H9 (cell line): ENCODE data around the gene ZBTB25. TPM values are rescaled to one million over a fixed set of nuclear protein-coding genes. Genes with fewer than 3 reads are reported as not detected.

ENCODE experiments used
- DNase-seq: peaks from one replicate; pipeline ENCODE4 v3.0.0-alpha.2; 2017
- H2AFZ ChIP-seq: one replicate; pipeline ENCODE4 v1.6.1; 2013; ENCODE audit warnings: mild to moderate bottlenecking, low read length, control low read depth, moderate library complexity
- H2AK5ac ChIP-seq: 2 replicates; pipeline ENCODE4 v1.6.1; 2013; ENCODE audit warnings: low read length, control low read depth, mixed read lengths; ENCODE audit not compliant: insufficient read length
- H2BK120ac ChIP-seq: one replicate; pipeline ENCODE4 v1.6.1; 2013; ENCODE audit warnings: low read depth, mild to moderate bottlenecking, low read length, control low read depth, inconsistent platforms; ENCODE audit not compliant: poor library complexity, severe bottlenecking
- H2BK12ac ChIP-seq: 2 replicates; pipeline ENCODE4 v1.6.1; 2013; ENCODE audit warnings: low read length, control low read depth, mixed read lengths, low read depth; ENCODE audit not compliant: insufficient read length
- H2BK15ac ChIP-seq: 2 replicates; pipeline ENCODE4 v1.6.1; 2013; ENCODE audit warnings: low read depth, low read length, control low read depth
- H2BK20ac ChIP-seq: one replicate; pipeline ENCODE4 v1.6.1; 2013; ENCODE audit warnings: low read depth, mild to moderate bottlenecking, low read length, control low read depth, inconsistent platforms; ENCODE audit not compliant: poor library complexity, severe bottlenecking
- H2BK5ac ChIP-seq: 2 replicates; pipeline ENCODE4 v1.6.1; 2013; ENCODE audit warnings: low read length, control low read depth, mixed read lengths; ENCODE audit not compliant: insufficient read length
- H3K14ac ChIP-seq: 2 replicates; pipeline ENCODE4 v1.6.1; 2013; ENCODE audit warnings: low read length, control low read depth; ENCODE audit not compliant: insufficient read depth
- H3K18ac ChIP-seq: 2 replicates; pipeline ENCODE4 v1.6.1; 2013; ENCODE audit warnings: low read depth, mild to moderate bottlenecking, mixed read lengths, low read length, control low read depth; ENCODE audit not compliant: insufficient read length
- H3K23ac ChIP-seq: 2 replicates; pipeline ENCODE4 v1.6.1; 2013; ENCODE audit warnings: low read length, control low read depth, mixed read lengths, low read depth; ENCODE audit not compliant: insufficient read length
- H3K23me2 ChIP-seq: 2 replicates; pipeline ENCODE4 v1.6.1; 2013; ENCODE audit warnings: low read depth, mild to moderate bottlenecking, mixed read lengths, low read length, control low read depth; ENCODE audit not compliant: insufficient read length, poor library complexity, severe bottlenecking
- H3K27ac ChIP-seq: 2 replicates; pipeline ENCODE4 v1.5.1; 2013; ENCODE audit warnings: low read length, control low read depth, mixed read lengths, low read depth; ENCODE audit not compliant: insufficient read length
- H3K27me3 ChIP-seq: 2 replicates; pipeline ENCODE4 v1.6.1; 2013; ENCODE audit warnings: low read length, control low read depth, inconsistent platforms; ENCODE audit not compliant: insufficient read depth
- H3K4ac ChIP-seq: 2 replicates; pipeline ENCODE4 v1.6.1; 2013; ENCODE audit warnings: low read depth, mild to moderate bottlenecking, control low read depth, inconsistent platforms, low read length, moderate library complexity
- H3K4me1 ChIP-seq: 2 replicates; pipeline ENCODE4 v1.6.1; 2013; ENCODE audit warnings: low read length, control low read depth, inconsistent platforms; ENCODE audit not compliant: insufficient read depth
- H3K4me2 ChIP-seq: 2 replicates; pipeline ENCODE4 v1.6.1; 2013; ENCODE audit warnings: low read length, control low read depth, mixed read lengths; ENCODE audit not compliant: insufficient read length, insufficient read depth
- H3K56ac ChIP-seq: 2 replicates; pipeline ENCODE4 v1.6.1; 2013; ENCODE audit warnings: low read depth, mild to moderate bottlenecking, mixed read lengths, low read length, control low read depth; ENCODE audit not compliant: insufficient read length
- H3K79me1 ChIP-seq: 2 replicates; pipeline ENCODE4 v1.6.1; 2013; ENCODE audit warnings: low read depth, mild to moderate bottlenecking, moderate library complexity, low read length, control low read depth, inconsistent platforms; ENCODE audit not compliant: insufficient read depth, poor library complexity, severe bottlenecking
- H3K79me2 ChIP-seq: 2 replicates; pipeline ENCODE4 v1.6.1; 2013; ENCODE audit warnings: low read length, control low read depth, inconsistent platforms; ENCODE audit not compliant: insufficient read depth
- H3K9ac ChIP-seq: 2 replicates; pipeline ENCODE4 v1.6.1; 2013; ENCODE audit warnings: low read length, control low read depth, mixed read lengths; ENCODE audit not compliant: insufficient read length; ENCODE audit errors: extremely low read depth
- H3K9me3 ChIP-seq: one replicate; pipeline ENCODE4 v1.6.1; 2013; ENCODE audit warnings: low read depth, low read length, inconsistent platforms; ENCODE audit not compliant: control insufficient read depth
- H3T11ph ChIP-seq: one replicate; pipeline ENCODE4 v1.6.1; 2013; ENCODE audit warnings: mild to moderate bottlenecking, low read length, control low read depth, inconsistent platforms
- H4K20me1 ChIP-seq: one replicate; pipeline ENCODE4 v1.6.1; 2013; ENCODE audit not compliant: control insufficient read depth, insufficient read length, insufficient read depth
- H4K5ac ChIP-seq: 2 replicates; pipeline ENCODE4 v1.6.1; 2013; ENCODE audit warnings: low read depth, mild to moderate bottlenecking, mixed read lengths, low read length, control low read depth; ENCODE audit not compliant: insufficient read length
- H4K8ac ChIP-seq: replicated peaks from 2 replicates; pipeline ENCODE4 v1.6.1; 2013; ENCODE audit warnings: low read length, control low read depth, mixed read lengths, low read depth; ENCODE audit not compliant: insufficient read length
- H4K91ac ChIP-seq: 2 replicates; pipeline ENCODE4 v1.6.1; 2013; ENCODE audit warnings: low read depth, mild to moderate bottlenecking, moderate library complexity, mixed read lengths, low read length, control low read depth; ENCODE audit not compliant: insufficient read length
- H3K27ac Mint-ChIP-seq, 3 experiments: 2 replicates in 2 of 3; 3 replicates in 1 of 3; pipeline ENCODE4 v1.8.0; 2020 to 2021; ENCODE audit warnings: mixed read lengths in 3 of 3, mild to moderate bottlenecking in 1 of 3, moderate library complexity in 1 of 3
- H3K27me3 Mint-ChIP-seq: 2 replicates; pipeline ENCODE4 v1.8.0; 2021; ENCODE audit warnings: low read depth, mild to moderate bottlenecking, moderate library complexity, mixed read lengths
- H3K36me3 Mint-ChIP-seq, 3 experiments: 2 replicates in 2 of 3; 3 replicates in 1 of 3; pipeline ENCODE4 v1.8.0; 2020 to 2021; ENCODE audit warnings: low read depth in 3 of 3, mixed read lengths in 3 of 3; ENCODE audit not compliant: insufficient read depth in 1 of 3
- H3K4me1 Mint-ChIP-seq, 2 experiments: 2 replicates each; pipeline ENCODE4 v1.8.0; 2020; ENCODE audit warnings: mixed read lengths in 2 of 2
- H3K4me3 Mint-ChIP-seq, 2 experiments: 2 replicates in 1 of 2; 3 replicates in 1 of 2; pipeline ENCODE4 v1.8.0; 2020 to 2021; ENCODE audit warnings: mild to moderate bottlenecking in 2 of 2, mixed read lengths in 2 of 2, moderate library complexity in 1 of 2
- H3K9me3 Mint-ChIP-seq, 2 experiments: 2 replicates in 1 of 2; 3 replicates in 1 of 2; pipeline ENCODE4 v1.8.0; 2020; ENCODE audit warnings: mild to moderate bottlenecking in 2 of 2, mixed read lengths in 2 of 2, moderate library complexity in 1 of 2
- WGBS: extraction: QIAGEN DNeasy Blood & Tissue Kit; methylation state at CpG from one replicate; pipeline ENCODE4 v1.1.7; 2013; ENCODE audit warnings: missing lambda C conversion rate, low lambda C conversion rate, mixed read lengths; ENCODE audit not compliant: insufficient read length; ENCODE audit errors: extremely low coverage; 5-methylcytosine and 5-hydroxymethylcytosine counted together
- total RNA-seq: library from RNA; stranded (reverse); gene quantifications from 2 replicates; pipeline ENCODE4 v1.2.1, GENCODE V29; 2021
- TF ChIP-seq, protein P1 (sequence below): fragments of 200-600 bp; sonication (generic); conservative IDR thresholded peaks from 3 replicates; pipeline ENCODE4 v1.8.0; 2021; ENCODE audit warnings: antibody characterized with exemption, mild to moderate bottlenecking

The ZBTB25 gene
- total RNA-seq, 1 experiment from 2014 or later: 8.2 TPM

DNA sequence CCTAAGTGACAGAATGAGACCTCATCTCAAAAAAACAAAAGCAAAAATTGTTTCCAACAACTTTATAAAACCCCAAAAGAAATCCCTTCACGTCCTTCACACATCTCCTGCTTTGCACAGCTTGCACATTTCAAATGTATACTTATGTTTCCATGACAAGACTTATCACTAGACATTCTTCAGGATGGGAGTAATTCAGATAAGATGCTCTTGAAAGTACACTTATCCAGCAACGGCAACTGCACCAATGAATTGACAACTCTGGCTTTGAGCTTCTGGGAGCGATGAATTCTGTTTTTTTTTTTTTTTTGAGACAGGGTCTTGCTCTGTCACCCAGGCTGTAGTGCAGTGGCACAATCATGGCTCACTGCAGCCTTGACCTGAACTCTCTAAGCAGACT, 69.1 kb downstream of the ZBTB25 start:
- no peaks in the 10 kb centered on the region for H3K27me3 ChIP-seq
- no peak overlapping the region for H3K4ac ChIP-seq
- H2BK20ac ChIP-seq: no peak overlapping the region
- no peak overlapping the region for H2AK5ac ChIP-seq
- H4K91ac ChIP-seq: no peak overlapping the region
- H2BK15ac ChIP-seq: no peak overlapping the region
- H3K23ac ChIP-seq: no peak overlapping the region
- no peaks in the 10 kb centered on the region for H3K27me3 Mint-ChIP-seq
- H3K27ac ChIP-seq: no peak overlapping the region
- H2BK5ac ChIP-seq: no peak overlapping the region
- H3K4me1 ChIP-seq: no peaks in the 10 kb centered on the region
- H3T11ph ChIP-seq: no peak overlapping the region
- H3K4me2 ChIP-seq: no peak overlapping the region
- no peak overlapping the region for H4K5ac ChIP-seq
- H3K9ac ChIP-seq: no peak overlapping the region
- H3K9me3 ChIP-seq: no peaks in the 10 kb centered on the region
- H4K8ac ChIP-seq: no peak overlapping the region
- TF ChIP-seq, protein P1, sequence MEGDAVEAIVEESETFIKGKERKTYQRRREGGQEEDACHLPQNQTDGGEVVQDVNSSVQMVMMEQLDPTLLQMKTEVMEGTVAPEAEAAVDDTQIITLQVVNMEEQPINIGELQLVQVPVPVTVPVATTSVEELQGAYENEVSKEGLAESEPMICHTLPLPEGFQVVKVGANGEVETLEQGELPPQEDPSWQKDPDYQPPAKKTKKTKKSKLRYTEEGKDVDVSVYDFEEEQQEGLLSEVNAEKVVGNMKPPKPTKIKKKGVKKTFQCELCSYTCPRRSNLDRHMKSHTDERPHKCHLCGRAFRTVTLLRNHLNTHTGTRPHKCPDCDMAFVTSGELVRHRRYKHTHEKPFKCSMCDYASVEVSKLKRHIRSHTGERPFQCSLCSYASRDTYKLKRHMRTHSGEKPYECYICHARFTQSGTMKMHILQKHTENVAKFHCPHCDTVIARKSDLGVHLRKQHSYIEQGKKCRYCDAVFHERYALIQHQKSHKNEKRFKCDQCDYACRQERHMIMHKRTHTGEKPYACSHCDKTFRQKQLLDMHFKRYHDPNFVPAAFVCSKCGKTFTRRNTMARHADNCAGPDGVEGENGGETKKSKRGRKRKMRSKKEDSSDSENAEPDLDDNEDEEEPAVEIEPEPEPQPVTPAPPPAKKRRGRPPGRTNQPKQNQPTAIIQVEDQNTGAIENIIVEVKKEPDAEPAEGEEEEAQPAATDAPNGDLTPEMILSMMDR: no peak
- H3K14ac ChIP-seq: no peak overlapping the region
- H4K20me1 ChIP-seq: no peaks in the 10 kb centered on the region
- WGBS: no CpG with 5 or more reads among the region's 3 CpGs
- H3K4me3 Mint-ChIP-seq: no peak overlapping the region
- no peaks in the 10 kb centered on the region for H3K9me3 Mint-ChIP-seq
- DNase-seq: no peak
- peaks cover 47 to 91% (median 78%) of the 10 kb centered on the region in 3 experiments for H3K36me3 Mint-ChIP-seq
- no peaks in the 10 kb centered on the region for H3K79me2 ChIP-seq
- H2BK120ac ChIP-seq: no peak overlapping the region
- no peak overlapping the region; a peak in 1 of 7 replicates for H3K27ac Mint-ChIP-seq
- H3K56ac ChIP-seq: no peak overlapping the region
- H3K18ac ChIP-seq: no peak overlapping the region
- H3K23me2 ChIP-seq: no peaks in the 10 kb centered on the region
- no peaks in the 10 kb centered on the region for H3K79me1 ChIP-seq
- H2AFZ ChIP-seq: no peak overlapping the region
- H3K4me1 Mint-ChIP-seq: no peaks in the 10 kb centered on the region
- no peak overlapping the region for H2BK12ac ChIP-seq
